ENCODE measurements around the gene PPARD. TPM values are rescaled to one million over a fixed set of nuclear protein-coding genes. Genes with fewer than 3 reads are reported as not detected.

PPARD gene
- total and polyA plus RNA-seq, 2 of the 13 experiments (the other 11 are each of a cell fraction or from before 2014, with no cell fraction given), result 6.1 to 13.3 TPM

DNA sequence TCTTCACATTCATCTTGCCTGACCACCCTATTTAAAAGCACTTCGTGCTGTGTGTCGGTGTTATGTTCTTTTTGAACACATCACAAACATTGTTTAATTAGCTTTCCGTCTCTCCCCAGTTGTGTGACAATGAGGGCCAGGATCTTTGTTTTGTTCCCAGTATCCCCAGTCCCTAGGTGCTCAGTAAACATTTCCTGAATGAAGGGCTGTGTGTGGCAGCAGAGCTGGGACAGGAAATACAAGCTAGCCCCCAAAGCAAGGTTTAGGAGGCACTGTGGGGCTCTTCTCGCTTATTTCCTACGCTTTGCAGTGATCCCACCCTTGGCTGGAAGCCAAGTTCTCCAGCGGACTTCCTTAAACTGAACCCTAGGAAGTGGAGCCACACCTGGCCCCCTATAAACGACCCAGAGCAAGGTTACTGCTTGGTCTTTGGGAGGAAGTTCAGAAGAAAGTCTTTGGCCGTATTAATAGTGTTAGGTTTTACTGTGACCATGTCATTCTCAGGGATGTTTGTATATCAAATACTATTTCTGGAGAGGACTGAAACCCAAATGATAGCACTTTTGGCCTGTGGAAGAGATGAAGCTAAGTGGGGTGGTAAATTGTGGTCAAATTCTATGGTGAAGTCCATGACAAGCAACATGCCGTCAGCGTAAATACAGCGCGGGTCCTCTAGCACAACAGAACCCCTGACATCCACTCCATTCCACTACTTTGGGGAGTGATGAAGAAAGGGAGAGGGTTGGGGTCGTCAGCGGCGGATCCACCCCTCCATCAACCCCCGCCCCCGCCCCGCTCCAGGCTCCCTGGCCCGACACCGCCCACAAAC, 109.2 kb downstream of the PPARD start (continued):
- TF ChIP-seq, protein P1, sequence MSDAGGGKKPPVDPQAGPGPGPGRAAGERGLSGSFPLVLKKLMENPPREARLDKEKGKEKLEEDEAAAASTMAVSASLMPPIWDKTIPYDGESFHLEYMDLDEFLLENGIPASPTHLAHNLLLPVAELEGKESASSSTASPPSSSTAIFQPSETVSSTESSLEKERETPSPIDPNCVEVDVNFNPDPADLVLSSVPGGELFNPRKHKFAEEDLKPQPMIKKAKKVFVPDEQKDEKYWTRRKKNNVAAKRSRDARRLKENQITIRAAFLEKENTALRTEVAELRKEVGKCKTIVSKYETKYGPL (CRISPR knock-in tag; IDR thresholded peaks at IDR 0.05), result no peak
- TF ChIP-seq RCOR2 (CRISPR knock-in tag; IDR thresholded peaks at IDR 0.05) (no peak), SKI (IDR thresholded peaks at IDR 0.05; ENCODE audit: partially characterized antibody) (no peak), BORCS8-MEF2B (CRISPR knock-in tag; IDR thresholded peaks at IDR 0.05) (no peak), HOXD1 (CRISPR knock-in tag; IDR thresholded peaks at IDR 0.05) (no peak), POLR2AphosphoS2 (IDR thresholded peaks at IDR 0.05; ENCODE audit: low read depth, low read length) (no peak), ZNF331 (CRISPR knock-in tag; IDR thresholded peaks at IDR 0.05) (no peak), ZBTB42 (CRISPR knock-in tag; IDR thresholded peaks at IDR 0.05) (no peak)
- TF ChIP-seq, protein P2, sequence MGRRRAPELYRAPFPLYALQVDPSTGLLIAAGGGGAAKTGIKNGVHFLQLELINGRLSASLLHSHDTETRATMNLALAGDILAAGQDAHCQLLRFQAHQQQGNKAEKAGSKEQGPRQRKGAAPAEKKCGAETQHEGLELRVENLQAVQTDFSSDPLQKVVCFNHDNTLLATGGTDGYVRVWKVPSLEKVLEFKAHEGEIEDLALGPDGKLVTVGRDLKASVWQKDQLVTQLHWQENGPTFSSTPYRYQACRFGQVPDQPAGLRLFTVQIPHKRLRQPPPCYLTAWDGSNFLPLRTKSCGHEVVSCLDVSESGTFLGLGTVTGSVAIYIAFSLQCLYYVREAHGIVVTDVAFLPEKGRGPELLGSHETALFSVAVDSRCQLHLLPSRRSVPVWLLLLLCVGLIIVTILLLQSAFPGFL (CRISPR knock-in tag; IDR thresholded peaks at IDR 0.05), result no peak
- TF ChIP-seq, protein P3, sequence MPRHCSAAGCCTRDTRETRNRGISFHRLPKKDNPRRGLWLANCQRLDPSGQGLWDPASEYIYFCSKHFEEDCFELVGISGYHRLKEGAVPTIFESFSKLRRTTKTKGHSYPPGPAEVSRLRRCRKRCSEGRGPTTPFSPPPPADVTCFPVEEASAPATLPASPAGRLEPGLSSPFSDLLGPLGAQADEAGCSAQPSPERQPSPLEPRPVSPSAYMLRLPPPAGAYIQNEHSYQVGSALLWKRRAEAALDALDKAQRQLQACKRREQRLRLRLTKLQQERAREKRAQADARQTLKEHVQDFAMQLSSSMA (CRISPR knock-in tag; IDR thresholded peaks at IDR 0.05), result no peak
- TF ChIP-seq, protein P4, sequence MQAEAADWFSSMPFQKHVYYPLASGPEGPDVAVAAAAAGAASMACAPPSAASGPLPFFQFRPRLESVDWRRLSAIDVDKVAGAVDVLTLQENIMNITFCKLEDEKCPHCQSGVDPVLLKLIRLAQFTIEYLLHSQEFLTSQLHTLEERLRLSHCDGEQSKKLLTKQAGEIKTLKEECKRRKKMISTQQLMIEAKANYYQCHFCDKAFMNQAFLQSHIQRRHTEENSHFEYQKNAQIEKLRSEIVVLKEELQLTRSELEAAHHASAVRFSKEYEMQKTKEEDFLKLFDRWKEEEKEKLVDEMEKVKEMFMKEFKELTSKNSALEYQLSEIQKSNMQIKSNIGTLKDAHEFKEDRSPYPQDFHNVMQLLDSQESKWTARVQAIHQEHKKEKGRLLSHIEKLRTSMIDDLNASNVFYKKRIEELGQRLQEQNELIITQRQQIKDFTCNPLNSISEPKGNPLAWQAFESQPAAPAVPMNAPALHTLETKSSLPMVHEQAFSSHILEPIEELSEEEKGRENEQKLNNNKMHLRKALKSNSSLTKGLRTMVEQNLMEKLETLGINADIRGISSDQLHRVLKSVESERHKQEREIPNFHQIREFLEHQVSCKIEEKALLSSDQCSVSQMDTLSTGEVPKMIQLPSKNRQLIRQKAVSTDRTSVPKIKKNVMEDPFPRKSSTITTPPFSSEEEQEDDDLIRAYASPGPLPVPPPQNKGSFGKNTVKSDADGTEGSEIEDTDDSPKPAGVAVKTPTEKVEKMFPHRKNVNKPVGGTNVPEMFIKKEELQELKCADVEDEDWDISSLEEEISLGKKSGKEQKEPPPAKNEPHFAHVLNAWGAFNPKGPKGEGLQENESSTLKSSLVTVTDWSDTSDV (CRISPR knock-in tag; IDR thresholded peaks at IDR 0.05), result no peak
- TF ChIP-seq, protein P5, sequence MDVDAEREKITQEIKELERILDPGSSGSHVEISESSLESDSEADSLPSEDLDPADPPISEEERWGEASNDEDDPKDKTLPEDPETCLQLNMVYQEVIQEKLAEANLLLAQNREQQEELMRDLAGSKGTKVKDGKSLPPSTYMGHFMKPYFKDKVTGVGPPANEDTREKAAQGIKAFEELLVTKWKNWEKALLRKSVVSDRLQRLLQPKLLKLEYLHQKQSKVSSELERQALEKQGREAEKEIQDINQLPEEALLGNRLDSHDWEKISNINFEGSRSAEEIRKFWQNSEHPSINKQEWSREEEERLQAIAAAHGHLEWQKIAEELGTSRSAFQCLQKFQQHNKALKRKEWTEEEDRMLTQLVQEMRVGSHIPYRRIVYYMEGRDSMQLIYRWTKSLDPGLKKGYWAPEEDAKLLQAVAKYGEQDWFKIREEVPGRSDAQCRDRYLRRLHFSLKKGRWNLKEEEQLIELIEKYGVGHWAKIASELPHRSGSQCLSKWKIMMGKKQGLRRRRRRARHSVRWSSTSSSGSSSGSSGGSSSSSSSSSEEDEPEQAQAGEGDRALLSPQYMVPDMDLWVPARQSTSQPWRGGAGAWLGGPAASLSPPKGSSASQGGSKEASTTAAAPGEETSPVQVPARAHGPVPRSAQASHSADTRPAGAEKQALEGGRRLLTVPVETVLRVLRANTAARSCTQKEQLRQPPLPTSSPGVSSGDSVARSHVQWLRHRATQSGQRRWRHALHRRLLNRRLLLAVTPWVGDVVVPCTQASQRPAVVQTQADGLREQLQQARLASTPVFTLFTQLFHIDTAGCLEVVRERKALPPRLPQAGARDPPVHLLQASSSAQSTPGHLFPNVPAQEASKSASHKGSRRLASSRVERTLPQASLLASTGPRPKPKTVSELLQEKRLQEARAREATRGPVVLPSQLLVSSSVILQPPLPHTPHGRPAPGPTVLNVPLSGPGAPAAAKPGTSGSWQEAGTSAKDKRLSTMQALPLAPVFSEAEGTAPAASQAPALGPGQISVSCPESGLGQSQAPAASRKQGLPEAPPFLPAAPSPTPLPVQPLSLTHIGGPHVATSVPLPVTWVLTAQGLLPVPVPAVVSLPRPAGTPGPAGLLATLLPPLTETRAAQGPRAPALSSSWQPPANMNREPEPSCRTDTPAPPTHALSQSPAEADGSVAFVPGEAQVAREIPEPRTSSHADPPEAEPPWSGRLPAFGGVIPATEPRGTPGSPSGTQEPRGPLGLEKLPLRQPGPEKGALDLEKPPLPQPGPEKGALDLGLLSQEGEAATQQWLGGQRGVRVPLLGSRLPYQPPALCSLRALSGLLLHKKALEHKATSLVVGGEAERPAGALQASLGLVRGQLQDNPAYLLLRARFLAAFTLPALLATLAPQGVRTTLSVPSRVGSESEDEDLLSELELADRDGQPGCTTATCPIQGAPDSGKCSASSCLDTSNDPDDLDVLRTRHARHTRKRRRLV (CRISPR knock-in tag; IDR thresholded peaks at IDR 0.05), result no peak
- TF ChIP-seq, protein P6, sequence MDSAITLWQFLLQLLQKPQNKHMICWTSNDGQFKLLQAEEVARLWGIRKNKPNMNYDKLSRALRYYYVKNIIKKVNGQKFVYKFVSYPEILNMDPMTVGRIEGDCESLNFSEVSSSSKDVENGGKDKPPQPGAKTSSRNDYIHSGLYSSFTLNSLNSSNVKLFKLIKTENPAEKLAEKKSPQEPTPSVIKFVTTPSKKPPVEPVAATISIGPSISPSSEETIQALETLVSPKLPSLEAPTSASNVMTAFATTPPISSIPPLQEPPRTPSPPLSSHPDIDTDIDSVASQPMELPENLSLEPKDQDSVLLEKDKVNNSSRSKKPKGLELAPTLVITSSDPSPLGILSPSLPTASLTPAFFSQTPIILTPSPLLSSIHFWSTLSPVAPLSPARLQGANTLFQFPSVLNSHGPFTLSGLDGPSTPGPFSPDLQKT (CRISPR knock-in tag; IDR thresholded peaks at IDR 0.05; ENCODE audit: borderline replicate concordance), result no peak
- TF ChIP-seq, protein P7, sequence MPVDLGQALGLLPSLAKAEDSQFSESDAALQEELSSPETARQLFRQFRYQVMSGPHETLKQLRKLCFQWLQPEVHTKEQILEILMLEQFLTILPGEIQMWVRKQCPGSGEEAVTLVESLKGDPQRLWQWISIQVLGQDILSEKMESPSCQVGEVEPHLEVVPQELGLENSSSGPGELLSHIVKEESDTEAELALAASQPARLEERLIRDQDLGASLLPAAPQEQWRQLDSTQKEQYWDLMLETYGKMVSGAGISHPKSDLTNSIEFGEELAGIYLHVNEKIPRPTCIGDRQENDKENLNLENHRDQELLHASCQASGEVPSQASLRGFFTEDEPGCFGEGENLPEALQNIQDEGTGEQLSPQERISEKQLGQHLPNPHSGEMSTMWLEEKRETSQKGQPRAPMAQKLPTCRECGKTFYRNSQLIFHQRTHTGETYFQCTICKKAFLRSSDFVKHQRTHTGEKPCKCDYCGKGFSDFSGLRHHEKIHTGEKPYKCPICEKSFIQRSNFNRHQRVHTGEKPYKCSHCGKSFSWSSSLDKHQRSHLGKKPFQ (CRISPR knock-in tag; IDR thresholded peaks at IDR 0.05; ENCODE audit: insufficient replicate concordance), result peak; percentile 25

Measured in HepG2 (cell line).